Heart left ventricle (tissue), 16 donors: Measurements from ENCODE around the gene FBXL7. TPM values are rescaled to one million over a fixed set of nuclear protein-coding genes. Genes with fewer than 3 reads are reported as not detected.
A peak's percentile ranks its signal among the peaks of the same experiment; 100 is the strongest.
"Not testable (repeated sequence)": the region's sequence is repeated elsewhere in the genome, so short reads cannot be mapped to it uniquely, and the experiment has no call there.

Source experiments
- ATAC-seq, 4 donors: fragments of 200-7000 bp; cut with Tn5 transposase; one replicate each; pipeline ENCODE4 v1.9.1; 2020 to 2022; ENCODE audit warnings: moderate library complexity in 4 of 4, mild to moderate bottlenecking in 3 of 4, moderate number of reproducible peaks in 1 of 4
- DNase-seq, 5 donors: peaks; one replicate each; pipeline ENCODE4 v3.0.0-alpha.2; 2020
- H3K27ac ChIP-seq, 12 donors: fragments of 200-600 bp; sonication (generic) in 4 of 12; one replicate each; pipeline versions ENCODE4 v1.5.0 to v1.8.0; 2016 to 2022; ENCODE audit warnings: mild to moderate bottlenecking in 2 of 12
- H3K27me3 ChIP-seq, 9 donors: fragments of 200-600 bp; sonication (generic) in 2 of 9; one replicate each; pipeline versions ENCODE4 v1.5.1 to v1.8.0; 2016 to 2022; ENCODE audit warnings: mild to moderate bottlenecking in 3 of 9
- H3K36me3 ChIP-seq, 9 donors: fragments of 200-600 bp; sonication (generic) in 2 of 9; one replicate each; pipeline versions ENCODE4 v1.5.0 to v1.8.0; 2018 to 2022; ENCODE audit warnings: mild to moderate bottlenecking in 2 of 9
- H3K4me1 ChIP-seq, 12 donors: fragments of 200-600 bp; sonication (generic) in 4 of 12; one replicate each; pipeline versions ENCODE4 v1.5.0 to v1.8.0; 2016 to 2022; ENCODE audit warnings: mild to moderate bottlenecking in 3 of 12
- H3K4me3 ChIP-seq, 12 donors: fragments of 200-600 bp; sonication (generic) in 4 of 12; one replicate each; pipeline versions ENCODE4 v1.5.0 to v1.8.0; 2017 to 2022; ENCODE audit warnings: mild to moderate bottlenecking in 9 of 12, moderate library complexity in 4 of 12
- H3K9me3 ChIP-seq, 12 donors: fragments of 200-600 bp; sonication (generic) in 4 of 12; one replicate each; pipeline versions ENCODE4 v1.5.0 to v1.8.0; 2016 to 2022; ENCODE audit warnings: mild to moderate bottlenecking in 1 of 12
- CTCF ChIP-seq, 12 donors: fragments of 200-600 bp; sonication (generic) in 4 of 12; IDR thresholded peaks; one replicate each; pipeline versions ENCODE4 v1.5.0 to v1.8.0; 2018 to 2022; ENCODE audit warnings: antibody characterized with exemption in 12 of 12, mild to moderate bottlenecking in 5 of 12
- POLR2A ChIP-seq, 2 donors: fragments of 450-650 bp; IDR thresholded peaks; one replicate each; pipeline ENCODE4 v1.6.1; 2017; ENCODE audit warnings: antibody characterized with exemption in 2 of 2, mild to moderate bottlenecking in 2 of 2, moderate library complexity in 2 of 2
- WGBS, 4 donors: extraction: QIAGEN DNeasy Blood & Tissue Kit in 2 of 4; methylation state at CpG; one replicate each; pipeline versions ENCODE4 v1.1.5 to v1.1.7; 2013 to 2018; 5-methylcytosine and 5-hydroxymethylcytosine counted together
- intact Hi-C, 10 donors: fragments of 100-400 bp; cut with DNase I; formaldehyde crosslinking; loops; one replicate each; pipeline versions ENCODE4 v1.11.1 to v1.14.2; 2022
- polyA plus RNA-seq, 2 donors: library from polyadenylated mRNA; stranded (reverse); fragments of 200-250 nt; gene quantifications; one replicate each; pipeline ENCODE4 v1.2.3, GENCODE V29; 2013
- total RNA-seq, 9 donors: library from RNA; depleted of rRNA in 2 of 9; stranded (reverse); fragments of >200 nt in 2 of 9; fragmentation: NEBNext Ultra II Directional in 3 of 9; extraction: Animal tissue kit (Norgen Biotek cat#: 25700) in 3 of 9; gene quantifications; one replicate each; pipeline versions ENCODE4 v1.1.0 to v1.2.4, GENCODE V29; 2016 to 2023
- donor health status: ischemic (EF 13 %, LVEDD 7.1; RV severe dilation, severe dysfunction).
- donor health status: healthy with polysubstance abuse.
- donor health status: DM: no; HTN: yes; CAD: no.
- donor health status: DM: no; HTN: no; CAD: no.
- donor health status: ischemic (EF 25% LVEDD 6.9; RV normal size, moderate dysfunction).
- donor health status: ischemic (EF 25% LVEDD 5.7; RV mildly dilated, moderate dysfunction).
- donor health status: healthy.
- donor health status: DM: yes; HTN: yes; CAD: no.
- donor health status: ischemic (EF 35%, LVEDD 5.7; RV mildly dilated, moderate dysfunction).
- donor health status: nonischemic (EF 11% LVEDD 7.7; RV severe dilation, severe dysfunction).
- donor health status: DM: yes; HTN: yes; CAD: no.
- donor health status: PGD.
- donor health status: ischemic (EF 29% LVEDD 5.4; RV normal size, mild dysfunction).
- donor health status: nonischemic (EF 23%, LVEDD 6.1; RV moderate dilation, normal function).

The FBXL7 gene
- total and polyA plus RNA-seq, 11 donors = 8.7 to 27.6 (median 24.3) TPM

GRCh38 chr5:15852949-15853348, 353.0 kb downstream of the FBXL7 start:
- DNase-seq (no peak), ATAC-seq (no peak)
- no peak for TF ChIP-seq POLR2A (IDR thresholded peaks at IDR 0.05)
- no peak for TF ChIP-seq CTCF (IDR thresholded peaks at IDR 0.05)
- intact Hi-C loops = loop anchor here in 1 of 10 donors (10.0 kb wide), 1 partner anchor 52 kb away; no protein-coding TSS in a partner anchor
- H3K4me3 ChIP-seq = no peak overlapping the region
- H3K9me3 ChIP-seq = peaks cover 0 to 9% (median 0%) of the 10 kb centered on the region in 12 donors
- no peaks in the 10 kb centered on the region for H3K27me3 ChIP-seq
- peak overlapping the region in 1 of 12 donors; percentile 27 for H3K27ac ChIP-seq
- no peaks in the 10 kb centered on the region for H3K36me3 ChIP-seq
- WGBS, 4 donors = 99 to 100% (median 100%) methylated on average over 1 of the region's 1 CpG
- H3K4me1 ChIP-seq = peaks cover 0 to 63% (median 44%) of the 10 kb centered on the region in 12 donors

- no peak for DNase-seq
- intact Hi-C loops = loop anchor here in 1 of 10 donors (10.0 kb wide), 1 partner anchor 46 kb away; no protein-coding TSS in a partner anchor
- Histone ChIP-seq H3K27me3 (no peaks in the 10 kb centered on the region), H3K4me3 (no peak overlapping the region), H3K27ac (no peak overlapping the region), H3K9me3 (peaks cover 0 to 9% (median 0%) of the 10 kb centered on the region in 12 donors), H3K36me3 (no peaks in the 10 kb centered on the region), H3K4me1 (peaks cover 0 to 39% (median 15%) of the 10 kb centered on the region in 12 donors)
- no peak for ATAC-seq
- whole genome bisulfite sequencing, 4 donors = 55 to 77% (median 64%) methylated on average over 1 of the region's 1 CpG
- no peak for TF ChIP-seq CTCF (IDR thresholded peaks at IDR 0.05)
- no peak for TF ChIP-seq POLR2A (IDR thresholded peaks at IDR 0.05)
Observed at GRCh38 chr5:15858326-15858725, 358.3 kb downstream of the FBXL7 start.

GRCh38 chr5:15864536-15865215, 364.7 kb downstream of the FBXL7 start:
- Histone ChIP-seq H3K27me3 (no peaks in the 10 kb centered on the region), H3K4me3 (no peak overlapping the region), H3K9me3 (peaks cover 0 to 6% (median 0%) of the 10 kb centered on the region in 12 donors), H3K36me3 (no peaks in the 10 kb centered on the region), H3K4me1 (peaks cover 0 to 23% (median 7%) of the 10 kb centered on the region in 12 donors), H3K27ac (no peak overlapping the region)
- no peak for ATAC-seq
- intact Hi-C loops = no loop called here
- 79 to 82% (median 81%) methylated on average over 4 of the region's 4 CpGs for WGBS, 4 donors
- DNase-seq = no peak
- TF ChIP-seq POLR2A (IDR thresholded peaks at IDR 0.05) (no peak), CTCF (IDR thresholded peaks at IDR 0.05) (no peak)

GRCh38 chr5:15872259-15872658, 372.3 kb downstream of the FBXL7 start:
- ATAC-seq, H3K4me1 ChIP-seq, intact Hi-C loops, H3K27ac ChIP-seq, DNase-seq, H3K36me3 ChIP-seq, H3K4me3 ChIP-seq, H3K27me3 ChIP-seq: not testable (repeated sequence)
- H3K9me3 ChIP-seq = peaks cover 0 to 43% (median 2%) of the 10 kb centered on the region in 12 donors
- WGBS, 4 donors = 96 to 98% (median 96%) methylated on average over 1 of the region's 1 CpG
